ENCODE data around the gene SELENOT. TPM values are rescaled to one million over a fixed set of nuclear protein-coding genes. Genes with fewer than 3 reads are reported as not detected.
"Not testable (repeated sequence)": the region's sequence is repeated elsewhere in the genome, so short reads cannot be mapped to it uniquely, and the experiment has no call there.

Gene SELENOT
- polyA plus RNA-seq, 1 of the 3 experiments (the other 2 are of a cell fraction) = 143 TPM

- TF ChIP-seq EP300 (IDR thresholded peaks at IDR 0.05; ENCODE audit: borderline replicate concordance in 1 of 2, low read depth in 1 of 2, low read length in 1 of 2) = no peak; a peak in 1 of 4 replicates
- TF ChIP-seq EZH2phosphoT487 (IDR thresholded peaks at IDR 0.05; ENCODE audit: borderline replicate concordance, low read depth) = no peak
- TF ChIP-seq YY1 (IDR thresholded peaks at IDR 0.05; ENCODE audit: low read depth) = no peak
- no peak for TF ChIP-seq PBX3 (IDR thresholded peaks at IDR 0.05)
- TF ChIP-seq NFIC (IDR thresholded peaks at IDR 0.05; ENCODE audit: borderline replicate concordance) = peak; percentile 33; the same call in 1 of the 2 replicates
- TF ChIP-seq MAX (IDR thresholded peaks at IDR 0.05; ENCODE audit: low read depth) = no peak
- no peak for TF ChIP-seq IRF3 (IDR thresholded peaks at IDR 0.05; ENCODE audit: low read depth, low read length)
- no peak for TF ChIP-seq GATA2 (CRISPR knock-in tag; IDR thresholded peaks at IDR 0.05)
- peak; percentile 49 for TF ChIP-seq TCF12 (IDR thresholded peaks at IDR 0.05)
- no peak for TF ChIP-seq SMC3 (IDR thresholded peaks at IDR 0.05; ENCODE audit: low read depth, low read length)
- no peak for TF ChIP-seq SIN3A (IDR thresholded peaks at IDR 0.05; ENCODE audit: borderline replicate concordance, low read depth, low read length)
- no peak for TF ChIP-seq CTCF (IDR thresholded peaks at IDR 0.05)
- TF ChIP-seq ELF1 (IDR thresholded peaks at IDR 0.05) = no peak
- TF ChIP-seq ZBTB33 (IDR thresholded peaks at IDR 0.05; ENCODE audit: borderline replicate concordance, low read depth) = no peak
- TF ChIP-seq RFX5 (IDR thresholded peaks at IDR 0.05; ENCODE audit: low read length) = no peak
These were observed 3.4 kb upstream of the SELENOT start (continued) for GRCh38 chr3:150599611-150600297.

- H3K4me3 ChIP-seq (ENCODE audit: low read depth in 2 of 2, low read length in 1 of 2); POLR2A ChIA-PET; CTCF ChIA-PET; H2AFZ ChIP-seq (ENCODE audit: low read depth); H3K9me2 ChIP-seq; DNase-seq; H3K36me3 ChIP-seq (replicated peaks in 1 of 2; ENCODE audit: control insufficient read depth in 1 of 2, insufficient read depth in 2 of 2, low read length in 1 of 2); H3K27me3 ChIP-seq (ENCODE audit: insufficient read depth); H3K9me3 ChIP-seq; H4K20me1 ChIP-seq (ENCODE audit: insufficient read depth); H3K9ac ChIP-seq: not testable (repeated sequence)
- WGBS (ENCODE audit: low lambda C conversion rate) = 95% methylated on average over 13 of the region's 13 CpGs
- H3K27ac ChIP-seq (ENCODE audit: low read depth in 2 of 2, low read length in 1 of 2) = peak overlapping the region in 1 of 2 experiments; percentile 78; a peak in 1 of 4 replicates
- peaks cover 0 to 31% of the 10 kb centered on the region in 2 experiments for H3K4me1 ChIP-seq (ENCODE audit: control insufficient read depth in 1 of 2, insufficient read depth in 2 of 2, low read depth in 1 of 2, low read length in 1 of 2)
- H3K79me2 ChIP-seq (ENCODE audit: insufficient read depth) = peaks cover 66% of the 10 kb centered on the region
- H3F3A ChIP-seq (replicated peaks; ENCODE audit: insufficient read depth) = peaks cover 34% of the 10 kb centered on the region
- H3K4me2 ChIP-seq = peak overlapping the region; percentile 88
These were observed 2.2 kb upstream of the SELENOT start for GRCh38 chr3:150600647-150601530.

Measured in SK-N-SH (cell line).